MM.1S (cell line): Measurements from ENCODE around the gene GATAD2A.

ENCODE experiments used
- EZH2 ChIP-seq: fragments of 300-600 bp; sonication (generic); optimal IDR thresholded peaks from 2 replicates; pipeline ENCODE3; 2017; ENCODE audit warnings: low read depth, mild to moderate bottlenecking, antibody characterized with exemption, low read length, mixed read lengths
- EZH2phosphoT487 ChIP-seq: fragments of 300-600 bp; sonication (generic); IDR thresholded peaks from 2 replicates; pipeline ENCODE4 v1.6.1; 2018; ENCODE audit warnings: antibody characterized with exemption, low read length
- TF ChIP-seq, protein P1 (sequence below): fragments of 300-600 bp; sonication (generic); IDR thresholded peaks from 2 replicates; pipeline ENCODE4 v1.5.1; 2016; ENCODE audit warnings: antibody characterized with exemption, low read length, mixed read lengths

DNA sequence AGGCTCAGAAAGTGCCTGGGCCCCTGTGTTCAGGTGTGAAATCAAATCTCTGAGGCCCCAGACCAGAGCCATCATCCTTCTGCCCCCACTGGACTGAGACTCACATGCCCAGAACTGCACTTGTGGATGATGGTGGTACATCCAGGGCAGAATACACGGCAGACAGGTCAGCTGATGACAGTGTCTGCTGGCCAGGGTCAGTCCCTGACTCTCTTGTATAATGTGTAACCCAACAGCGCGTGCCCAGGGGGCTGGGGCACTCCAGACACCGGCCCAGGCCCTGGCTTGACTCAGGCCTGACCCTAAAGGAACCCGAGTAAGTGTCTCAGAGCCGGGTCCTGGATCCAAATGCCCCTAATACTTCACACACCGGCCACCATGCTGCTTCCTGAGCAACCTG is 37.4 kb upstream of the GATAD2A start:
- TF ChIP-seq, protein P1, sequence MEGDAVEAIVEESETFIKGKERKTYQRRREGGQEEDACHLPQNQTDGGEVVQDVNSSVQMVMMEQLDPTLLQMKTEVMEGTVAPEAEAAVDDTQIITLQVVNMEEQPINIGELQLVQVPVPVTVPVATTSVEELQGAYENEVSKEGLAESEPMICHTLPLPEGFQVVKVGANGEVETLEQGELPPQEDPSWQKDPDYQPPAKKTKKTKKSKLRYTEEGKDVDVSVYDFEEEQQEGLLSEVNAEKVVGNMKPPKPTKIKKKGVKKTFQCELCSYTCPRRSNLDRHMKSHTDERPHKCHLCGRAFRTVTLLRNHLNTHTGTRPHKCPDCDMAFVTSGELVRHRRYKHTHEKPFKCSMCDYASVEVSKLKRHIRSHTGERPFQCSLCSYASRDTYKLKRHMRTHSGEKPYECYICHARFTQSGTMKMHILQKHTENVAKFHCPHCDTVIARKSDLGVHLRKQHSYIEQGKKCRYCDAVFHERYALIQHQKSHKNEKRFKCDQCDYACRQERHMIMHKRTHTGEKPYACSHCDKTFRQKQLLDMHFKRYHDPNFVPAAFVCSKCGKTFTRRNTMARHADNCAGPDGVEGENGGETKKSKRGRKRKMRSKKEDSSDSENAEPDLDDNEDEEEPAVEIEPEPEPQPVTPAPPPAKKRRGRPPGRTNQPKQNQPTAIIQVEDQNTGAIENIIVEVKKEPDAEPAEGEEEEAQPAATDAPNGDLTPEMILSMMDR = no peak
- no peak for TF ChIP-seq EZH2
- TF ChIP-seq EZH2phosphoT487 = no peak
